OCI-LY3 (cell line): Measurements from ENCODE around the gene PTPN6.

Experiments used
- H2AFZ ChIP-seq: fragments of 200-600, 300-600 bp; shearing (Covaris generic); 2 replicates; pipeline ENCODE4 v1.6.0; 2014; ENCODE audit warnings: antibody characterized with exemption, low read depth, low read length
- H3K27ac ChIP-seq: fragments of 200-600, 300-600 bp; sonication (generic); 2 replicates; pipeline ENCODE4 v1.5.1; 2014; ENCODE audit warnings: mild to moderate bottlenecking, low read length, moderate library complexity, mixed read lengths
- H3K27me3 ChIP-seq: fragments of 200-600, 300-600 bp; sonication (generic); 2 replicates; pipeline ENCODE4 v1.6.1; 2014; ENCODE audit warnings: low read depth, low read length, mixed read lengths
- H3K36me3 ChIP-seq: fragments of 200-600, 300-600 bp; sonication (generic); replicated peaks from 2 replicates; pipeline ENCODE3; 2014; ENCODE audit warnings: low read depth, low read length, mixed read lengths
- H3K4me1 ChIP-seq: fragments of 300-600, 200-600 bp; sonication (generic); 2 replicates; pipeline ENCODE4 v1.6.1; 2014; ENCODE audit warnings: low read length, mixed read lengths
- H3K4me2 ChIP-seq: fragments of 200-600, 300-600 bp; sonication (generic); 2 replicates; pipeline ENCODE4 v1.6.1; 2014; ENCODE audit warnings: low read length, mixed read lengths
- H3K4me3 ChIP-seq: fragments of 300-600, 200-600 bp; sonication (generic); 2 replicates; pipeline ENCODE4 v1.5.1; 2014; ENCODE audit warnings: antibody characterized with exemption, mild to moderate bottlenecking, low read length, moderate library complexity
- H3K79me2 ChIP-seq: fragments of 300-600, 200-600 bp; shearing (Covaris generic); 2 replicates; pipeline ENCODE4 v1.6.1; 2014; ENCODE audit warnings: mild to moderate bottlenecking, low read length, mixed read lengths
- H3K9ac ChIP-seq: fragments of 300-600, 200-600 bp; shearing (Covaris generic); 2 replicates; pipeline ENCODE4 v1.6.0; 2014; ENCODE audit warnings: mild to moderate bottlenecking, low read length, moderate library complexity
- H3K9me3 ChIP-seq: fragments of 200-600, 300-600 bp; shearing (Covaris generic); 2 replicates; pipeline ENCODE4 v1.6.1; 2014; ENCODE audit warnings: low read length, mixed read lengths; ENCODE audit not compliant: insufficient read depth
- H4K20me1 ChIP-seq: fragments of 200-600, 300-600 bp; sonication (generic); 2 replicates; pipeline ENCODE4 v1.6.1; 2016; ENCODE audit warnings: low read length, mixed read lengths; ENCODE audit not compliant: insufficient read depth
- CTCF ChIP-seq: fragments of 200-600, 300-600 bp; sonication (generic); IDR thresholded peaks from 2 replicates; pipeline ENCODE4 v1.5.1; 2014; ENCODE audit warnings: antibody characterized with exemption, low read length, low read depth
- EZH2phosphoT487 ChIP-seq: fragments of 200-600 bp; shearing (Covaris generic); IDR thresholded peaks from 2 replicates; pipeline ENCODE4 v1.6.1; 2018; ENCODE audit warnings: antibody characterized with exemption, mixed run types, low read depth

The PTPN6 gene

GRCh38 chr12:6964605-6965025 is 13.5 kb downstream of the PTPN6 start:
- Histone ChIP-seq H3K4me3 (no peak overlapping the region), H4K20me1 (no peaks in the 10 kb centered on the region), H2AFZ (no peak overlapping the region), H3K79me2 (peaks cover 20% of the 10 kb centered on the region), H3K27ac (peak overlapping the region; percentile 58), H3K36me3 (peaks cover 60% of the 10 kb centered on the region), H3K9ac (peak overlapping the region; percentile 39; the same call in 1 of the 2 replicates), H3K4me2 (0 out of 2 replicates have a peak overlapping the region, but pooled peaks have one; percentile 22), H3K4me1 (peaks cover 45% of the 10 kb centered on the region), H3K27me3 (no peaks in the 10 kb centered on the region), H3K9me3 (no peaks in the 10 kb centered on the region)
- TF ChIP-seq EZH2phosphoT487 (no peak), CTCF (no peak)

- H3K27ac ChIP-seq = peak overlapping the region; percentile 58
- peaks cover 60% of the 10 kb centered on the region for H3K36me3 ChIP-seq
- peak overlapping the region; percentile 39; the same call in 1 of the 2 replicates for H3K9ac ChIP-seq
These were observed 14.0 kb downstream of the PTPN6 start for GRCh38 chr12:6965026-6965661.

GRCh38 chr12:6965714-6966113 is 14.6 kb downstream of the PTPN6 start:
- peaks cover 56% of the 10 kb centered on the region for H3K36me3 ChIP-seq

More at GRCh38 chr12:6965026-6965661, 14.0 kb downstream of the PTPN6 start:
- Histone ChIP-seq H3K79me2 (peaks cover 26% of the 10 kb centered on the region), H3K4me1 (peaks cover 39% of the 10 kb centered on the region), H3K27me3 (no peaks in the 10 kb centered on the region), H3K4me3 (no peak overlapping the region), H4K20me1 (no peaks in the 10 kb centered on the region), H2AFZ (no peak overlapping the region), H3K4me2 (0 out of 2 replicates have a peak overlapping the region, but pooled peaks have one; percentile 22), H3K9me3 (no peaks in the 10 kb centered on the region)
- TF ChIP-seq EZH2phosphoT487 (no peak), CTCF (peak; percentile 94)

More at GRCh38 chr12:6965714-6966113, 14.6 kb downstream of the PTPN6 start:
- H3K9ac ChIP-seq = no peak overlapping the region
- no peaks in the 10 kb centered on the region for H3K9me3 ChIP-seq
- H3K79me2 ChIP-seq = peaks cover 30% of the 10 kb centered on the region
- H3K4me2 ChIP-seq = no peak overlapping the region
- no peaks in the 10 kb centered on the region for H4K20me1 ChIP-seq
- H3K27ac ChIP-seq = peak overlapping the region; percentile 39
- H3K27me3 ChIP-seq = no peaks in the 10 kb centered on the region
- no peak overlapping the region for H2AFZ ChIP-seq
- H3K4me3 ChIP-seq = no peak overlapping the region
- no peak for TF ChIP-seq EZH2phosphoT487
- TF ChIP-seq CTCF = no peak
- H3K4me1 ChIP-seq = peaks cover 34% of the 10 kb centered on the region
